ENCODE results near the gene CST7.

- no peak for TF ChIP-seq CTCF (IDR thresholded peaks at IDR 0.05; ENCODE audit: low read length)
- TF ChIP-seq EZH2 (optimal IDR thresholded peaks at IDR 0.05; ENCODE audit: low read depth, low read length): no peak
- no peak for TF ChIP-seq EZH2phosphoT487 (IDR thresholded peaks at IDR 0.05; ENCODE audit: low read length)
Observed at GRCh38 chr20:24970754-24971153, 21.7 kb downstream of the CST7 start.
